Loucy (cell line): Measurements from ENCODE around the gene CDKN1A.

Experiments
- H2AFZ ChIP-seq: fragments of 200-600 bp; sonication (generic); 2 replicates; pipeline ENCODE4 v1.6.0; 2016; ENCODE audit warnings: antibody characterized with exemption, mild to moderate bottlenecking, low read length, moderate library complexity
- H3F3A ChIP-seq: fragments of 200-600 bp; 2 replicates; pipeline ENCODE4 v1.6.0; 2016; ENCODE audit warnings: antibody characterized with exemption, low read depth, mild to moderate bottlenecking
- H3K27me3 ChIP-seq: fragments of 200-600 bp; sonication (generic); 2 replicates; pipeline ENCODE4 v1.6.1; 2014; ENCODE audit warnings: low read length, mild to moderate bottlenecking; ENCODE audit not compliant: insufficient read depth, poor library complexity, severe bottlenecking
- H3K36me3 ChIP-seq: fragments of 200-600 bp; sonication (generic); 2 replicates; pipeline ENCODE4 v1.6.1; 2016; ENCODE audit warnings: low read length; ENCODE audit not compliant: insufficient read depth
- H3K4me1 ChIP-seq: fragments of 200-600 bp; sonication (generic); 2 replicates; pipeline ENCODE4 v1.5.1; 2014; ENCODE audit warnings: low read length, mild to moderate bottlenecking; ENCODE audit not compliant: insufficient read depth, poor library complexity, severe bottlenecking
- H3K4me2 ChIP-seq: fragments of 200-600 bp; sonication (generic); 2 replicates; pipeline ENCODE4 v1.6.0; 2014; ENCODE audit warnings: antibody characterized with exemption, low read length, low read depth, mild to moderate bottlenecking; ENCODE audit not compliant: poor library complexity, severe bottlenecking
- H3K4me3 ChIP-seq: fragments of 200-600 bp; sonication (generic); 2 replicates; pipeline ENCODE4 v1.5.1; 2014; ENCODE audit warnings: low read length, mild to moderate bottlenecking, mixed read lengths; ENCODE audit not compliant: poor library complexity, severe bottlenecking
- H3K79me2 ChIP-seq: fragments of 200-600 bp; sonication (generic); 2 replicates; pipeline ENCODE4 v1.6.1; 2014; ENCODE audit warnings: low read length; ENCODE audit not compliant: insufficient read depth
- H3K9ac ChIP-seq: fragments of 200-600 bp; sonication (generic); 2 replicates; pipeline ENCODE4 v1.6.0; 2014; ENCODE audit warnings: mild to moderate bottlenecking, low read depth, low read length, moderate library complexity; ENCODE audit not compliant: poor library complexity, severe bottlenecking
- H3K9me2 ChIP-seq: fragments of 200-600 bp; sonication (generic); replicated peaks from 2 replicates; pipeline ENCODE4 v1.6.1; 2016; ENCODE audit warnings: low read depth, low read length, mixed read lengths
- H3K9me3 ChIP-seq: fragments of 200-600 bp; sonication (generic); 2 replicates; pipeline ENCODE4 v1.6.1; 2014; ENCODE audit warnings: mild to moderate bottlenecking, antibody characterized with exemption, low read length, low read depth; ENCODE audit not compliant: insufficient read depth
- H4K20me1 ChIP-seq: fragments of 200-600 bp; sonication (generic); 2 replicates; pipeline ENCODE4 v1.6.0; 2014; ENCODE audit warnings: antibody characterized with exemption, low read length, mild to moderate bottlenecking; ENCODE audit not compliant: insufficient read depth, poor library complexity, severe bottlenecking
- EZH2phosphoT487 ChIP-seq: fragments of 200-600 bp; IDR thresholded peaks from 2 replicates; pipeline ENCODE4 v1.6.1; 2018; ENCODE audit warnings: antibody characterized with exemption, mild to moderate bottlenecking, moderate library complexity, borderline replicate concordance
- TF ChIP-seq, protein P1 (sequence below): fragments of 200-600 bp; sonication (generic); conservative IDR thresholded peaks from 2 replicates; pipeline ENCODE4 v1.5.1; 2014; ENCODE audit warnings: mild to moderate bottlenecking, antibody characterized with exemption, low read length

The CDKN1A gene

DNA sequence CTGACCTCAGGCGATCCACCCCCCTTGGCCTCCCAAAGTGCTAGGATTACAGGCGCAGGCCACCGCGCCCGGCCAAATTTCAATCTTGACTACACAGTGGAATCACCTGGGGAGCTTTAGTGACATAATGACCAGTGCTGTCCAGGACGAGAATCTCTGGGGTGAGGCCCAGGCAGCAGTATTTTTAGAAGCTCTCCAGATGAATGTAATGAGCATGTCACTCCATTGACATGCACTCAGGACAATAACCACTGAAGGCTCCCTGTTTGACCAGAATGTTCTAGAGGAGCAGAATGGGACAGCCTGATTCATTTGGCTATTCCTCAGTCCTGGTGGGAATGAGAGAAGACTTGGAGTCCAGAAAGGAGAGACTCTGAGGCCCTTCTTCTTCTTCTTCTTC lies 45.1 kb upstream of the CDKN1A start:
- Histone ChIP-seq H3K27me3 (no peaks in the 10 kb centered on the region), H3K36me3 (no peaks in the 10 kb centered on the region), H3K79me2 (no peaks in the 10 kb centered on the region), H2AFZ (no peak overlapping the region), H3K4me3 (no peak overlapping the region), H3K4me1 (no peaks in the 10 kb centered on the region), H3K4me2 (no peak overlapping the region), H4K20me1 (no peaks in the 10 kb centered on the region), H3K9me3 (no peaks in the 10 kb centered on the region), H3K9ac (no peak overlapping the region), H3K9me2 (no peaks in the 10 kb centered on the region), H3F3A (no peaks in the 10 kb centered on the region)
- TF ChIP-seq, protein P1, sequence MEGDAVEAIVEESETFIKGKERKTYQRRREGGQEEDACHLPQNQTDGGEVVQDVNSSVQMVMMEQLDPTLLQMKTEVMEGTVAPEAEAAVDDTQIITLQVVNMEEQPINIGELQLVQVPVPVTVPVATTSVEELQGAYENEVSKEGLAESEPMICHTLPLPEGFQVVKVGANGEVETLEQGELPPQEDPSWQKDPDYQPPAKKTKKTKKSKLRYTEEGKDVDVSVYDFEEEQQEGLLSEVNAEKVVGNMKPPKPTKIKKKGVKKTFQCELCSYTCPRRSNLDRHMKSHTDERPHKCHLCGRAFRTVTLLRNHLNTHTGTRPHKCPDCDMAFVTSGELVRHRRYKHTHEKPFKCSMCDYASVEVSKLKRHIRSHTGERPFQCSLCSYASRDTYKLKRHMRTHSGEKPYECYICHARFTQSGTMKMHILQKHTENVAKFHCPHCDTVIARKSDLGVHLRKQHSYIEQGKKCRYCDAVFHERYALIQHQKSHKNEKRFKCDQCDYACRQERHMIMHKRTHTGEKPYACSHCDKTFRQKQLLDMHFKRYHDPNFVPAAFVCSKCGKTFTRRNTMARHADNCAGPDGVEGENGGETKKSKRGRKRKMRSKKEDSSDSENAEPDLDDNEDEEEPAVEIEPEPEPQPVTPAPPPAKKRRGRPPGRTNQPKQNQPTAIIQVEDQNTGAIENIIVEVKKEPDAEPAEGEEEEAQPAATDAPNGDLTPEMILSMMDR = no peak
- TF ChIP-seq EZH2phosphoT487 = no peak

- Histone ChIP-seq H3K9ac (no peak overlapping the region), H3K36me3 (no peaks in the 10 kb centered on the region), H3K9me3 (no peaks in the 10 kb centered on the region), H3K4me1 (no peaks in the 10 kb centered on the region), H2AFZ (no peak overlapping the region), H3K79me2 (no peaks in the 10 kb centered on the region), H3K27me3 (no peaks in the 10 kb centered on the region), H3K4me2 (no peak overlapping the region), H3K9me2 (no peaks in the 10 kb centered on the region), H3F3A (no peaks in the 10 kb centered on the region), H4K20me1 (no peaks in the 10 kb centered on the region), H3K4me3 (no peak overlapping the region)
- TF ChIP-seq EZH2phosphoT487 = no peak
- TF ChIP-seq, protein P1 = no peak
Observed at GRCh38 chr6:36633915-36634314, 44.6 kb upstream of the CDKN1A start.

GRCh38 chr6:36634317-36635108 lies 44.0 kb upstream of the CDKN1A start:
- H3K9ac ChIP-seq = no peak overlapping the region
- no peak for TF ChIP-seq EZH2phosphoT487
- TF ChIP-seq, protein P1 = no peak
- H3K4me2 ChIP-seq = no peak overlapping the region
- no peaks in the 10 kb centered on the region for H3F3A ChIP-seq
- H3K79me2 ChIP-seq = no peaks in the 10 kb centered on the region
- H3K9me3 ChIP-seq = no peaks in the 10 kb centered on the region
- no peaks in the 10 kb centered on the region for H3K36me3 ChIP-seq
- H3K27me3 ChIP-seq = no peaks in the 10 kb centered on the region
- H2AFZ ChIP-seq = no peak overlapping the region
- no peaks in the 10 kb centered on the region for H3K4me1 ChIP-seq
- H3K9me2 ChIP-seq = no peaks in the 10 kb centered on the region
- H4K20me1 ChIP-seq = no peaks in the 10 kb centered on the region
- H3K4me3 ChIP-seq = no peak overlapping the region
